Esophagus muscularis mucosa (tissue), 4 donors: ENCODE measurements around the gene PTMA.

Source experiments
- CTCF ChIP-seq, 3 experiments: fragments of 200-600 bp in 2 of 3; fragments of 450-650 bp in 1 of 3; sonication (generic) in 2 of 3; IDR thresholded peaks; one replicate each; pipeline ENCODE4 v1.5.1; 2017 to 2019; ENCODE audit warnings: antibody characterized with exemption in 3 of 3, mild to moderate bottlenecking in 2 of 3, moderate library complexity in 1 of 3
- EP300 ChIP-seq: sonication (generic); formaldehyde crosslinking; IDR thresholded peaks from one replicate; pipeline ENCODE4 v1.6.1; 2017; ENCODE audit warnings: antibody characterized with exemption
- POLR2A ChIP-seq: fragments of 450-650 bp; IDR thresholded peaks from one replicate; pipeline ENCODE4 v1.6.1; 2017; ENCODE audit warnings: antibody characterized with exemption, moderate library complexity, mild to moderate bottlenecking, low read depth
- POLR2AphosphoS5 ChIP-seq, 2 donors: sonication (generic); formaldehyde crosslinking; IDR thresholded peaks; one replicate each; pipeline ENCODE4 v1.6.1; 2017; ENCODE audit warnings: antibody characterized with exemption in 2 of 2

GRCh38 chr2:231761735-231762134 is 53.4 kb downstream of the PTMA start:
- TF ChIP-seq CTCF (IDR thresholded peaks at IDR 0.05) = no peak
- TF ChIP-seq POLR2A = no peak
- no peak for TF ChIP-seq EP300
- no peak for TF ChIP-seq POLR2AphosphoS5 (IDR thresholded peaks at IDR 0.05)
